Transverse colon (tissue), 4 donors: ENCODE results near the gene GUCY2F.

Experiments used
- CTCF ChIP-seq, 5 experiments: fragments of 200-600 bp in 3 of 5; fragments of 450-650 bp in 2 of 5; sonication (generic) in 3 of 5; IDR thresholded peaks; 1 replicate in 2 of 5; 2 replicates in 3 of 5; pipeline ENCODE4 v1.5.1; 2016 to 2017; ENCODE audit warnings: antibody characterized with exemption in 5 of 5, inconsistent platforms in 3 of 5, mild to moderate bottlenecking in 2 of 5, moderate library complexity in 1 of 5
- EP300 ChIP-seq: sonication (generic); formaldehyde crosslinking; IDR thresholded peaks from one replicate; pipeline ENCODE4 v1.6.1; 2017; ENCODE audit warnings: antibody characterized with exemption, low read depth
- POLR2A ChIP-seq: fragments of 450-650 bp; IDR thresholded peaks from one replicate; pipeline ENCODE4 v1.6.1; 2016; ENCODE audit warnings: antibody characterized with exemption, mild to moderate bottlenecking, moderate library complexity
- POLR2AphosphoS5 ChIP-seq, 3 donors: sonication (generic); formaldehyde crosslinking; IDR thresholded peaks; one replicate each; pipeline ENCODE4 v1.6.1; 2016; ENCODE audit warnings: antibody characterized with exemption in 3 of 3

- TF ChIP-seq CTCF (IDR thresholded peaks at IDR 0.05) (no peak), POLR2A (no peak), POLR2AphosphoS5 (IDR thresholded peaks at IDR 0.05) (no peak), EP300 (no peak)
Measured at GRCh38 chrX:109484886-109485285, 3.0 kb upstream of the GUCY2F start.
